SKM-1 (cell line): ENCODE results near the gene PIGA.
"Not testable (repeated sequence)": the region's sequence is repeated elsewhere in the genome, so short reads cannot be mapped to it uniquely, and the experiment has no call there.

Source experiments
- DNase-seq: peaks from one replicate; lab custom pipeline; 2025; ENCODE audit not compliant: unreplicated experiment; lab: John Stamatoyannopoulos, UW

PIGA gene

DNA sequence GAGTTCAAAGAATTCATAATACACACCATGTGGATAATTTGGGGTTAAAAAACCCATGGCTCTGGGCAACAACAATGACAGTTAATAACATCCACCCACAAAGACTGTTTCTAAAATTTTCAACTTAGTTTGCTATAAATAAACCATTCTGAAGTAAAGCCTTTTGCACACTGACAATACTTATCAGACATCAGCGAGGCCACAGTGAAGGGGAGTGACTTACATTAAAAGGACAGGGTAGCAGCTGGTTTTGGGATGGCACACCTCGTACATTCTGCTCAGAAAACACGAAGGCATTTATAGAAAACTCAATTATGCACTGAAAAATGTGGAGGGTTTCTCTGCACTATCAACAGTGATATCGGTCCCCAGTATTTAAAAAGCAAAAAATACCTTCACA lies 15.0 kb downstream of the PIGA start:
- DNase-seq: no peak

DNA sequence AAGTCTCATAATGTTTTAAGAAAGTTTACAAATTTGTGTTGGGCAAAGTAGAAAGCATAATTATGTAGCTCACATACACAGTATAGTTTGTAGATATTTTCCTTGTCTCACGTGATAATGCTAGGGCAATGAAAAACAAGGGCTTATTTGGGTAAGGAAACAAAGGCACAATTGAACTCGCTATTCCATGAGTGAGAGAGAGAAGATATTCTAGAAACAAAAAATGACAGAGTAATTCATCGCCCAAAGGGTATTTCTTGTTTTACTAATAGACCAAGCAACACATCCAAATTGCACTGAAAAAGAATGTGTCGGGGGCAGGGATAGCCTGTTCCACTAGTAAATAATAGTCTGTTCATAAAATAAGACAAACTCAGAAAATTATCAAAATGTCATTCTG lies 16.2 kb downstream of the PIGA start:
- no peak for DNase-seq

DNA sequence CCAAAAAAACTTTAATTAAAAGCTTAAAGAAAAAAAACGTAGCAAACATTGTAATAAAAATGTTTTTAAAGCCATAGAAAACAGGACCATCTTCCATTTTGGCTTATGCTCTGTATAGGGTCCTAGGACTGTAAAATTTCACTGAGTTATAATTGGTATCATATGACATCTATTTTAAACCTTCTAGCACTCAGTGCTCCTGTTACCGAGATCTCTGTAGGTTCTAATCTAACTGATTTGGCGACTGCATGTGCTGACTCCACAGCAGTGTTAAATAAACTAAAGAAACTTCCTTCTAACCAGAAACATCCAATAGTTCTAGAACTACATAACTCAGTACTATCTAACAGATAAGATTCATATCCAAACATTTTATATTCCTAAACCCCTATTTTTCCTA lies 19.8 kb downstream of the PIGA start, which contains the start of gene ASB11:
TSS of gene ASB11 (minus strand) at position 132 of the 400 bp plus-strand sequence. CDS start at position 97, 35 bp downstream.
- no peak for DNase-seq

DNA sequence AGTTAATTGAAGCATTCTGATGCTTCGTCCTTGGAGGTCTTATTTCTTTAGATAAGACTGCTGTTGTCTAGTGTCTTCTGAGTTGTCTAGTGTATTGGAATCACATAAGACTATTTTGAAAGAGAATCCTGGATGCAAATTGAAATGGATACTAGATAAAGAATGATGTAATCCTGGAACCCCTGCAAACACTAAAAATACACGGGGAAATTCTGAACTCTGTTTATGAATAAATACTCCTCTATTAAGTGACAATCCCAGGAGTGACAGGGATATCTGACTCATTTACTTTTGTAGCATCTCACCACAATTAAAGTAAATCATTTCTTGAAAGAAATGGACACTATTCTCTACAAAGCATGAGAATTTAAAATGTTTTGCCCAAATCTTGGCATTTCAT lies 20.9 kb downstream of the PIGA start:
- DNase-seq: no peak

DNA sequence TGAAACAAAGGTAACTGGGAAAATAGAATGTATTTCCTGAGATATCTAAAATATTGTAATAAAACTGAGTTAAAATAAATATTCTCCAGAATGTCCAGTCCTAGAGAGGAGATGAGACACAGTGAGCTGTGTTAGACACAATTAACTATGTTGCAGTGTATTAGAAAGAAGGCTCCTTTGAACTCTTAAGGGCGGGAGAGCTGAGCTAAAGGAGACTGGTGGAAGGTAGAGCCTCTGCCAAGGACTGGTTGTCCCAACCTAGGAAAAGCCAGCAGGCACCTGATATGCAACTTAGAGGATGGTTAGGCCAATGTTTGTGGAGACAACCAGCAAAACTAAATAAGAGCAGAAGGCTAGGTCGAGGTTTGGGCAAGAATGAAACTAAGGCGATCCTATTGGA lies 24.2 kb downstream of the PIGA start:
- no peak for DNase-seq

DNA sequence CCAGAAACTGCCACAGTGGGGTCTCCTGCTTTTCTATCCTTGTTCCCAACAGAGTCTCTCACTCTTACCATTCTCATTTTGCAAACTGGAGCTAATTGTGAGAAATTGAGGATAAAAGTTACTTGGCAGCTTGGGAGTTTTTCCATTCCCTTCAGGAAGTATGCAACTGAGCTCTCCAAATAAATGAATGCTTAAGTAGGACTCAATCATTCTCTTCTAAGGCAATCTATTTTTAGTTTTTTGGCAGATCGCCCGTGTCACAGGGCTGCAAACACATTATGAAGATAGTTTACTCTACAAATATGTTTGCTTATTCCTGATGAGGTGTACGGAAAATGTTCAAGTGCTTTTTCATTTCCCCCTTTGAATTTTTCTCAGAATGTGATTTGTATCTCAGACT lies 25.2 kb downstream of the PIGA start:
- no peak for DNase-seq

DNA sequence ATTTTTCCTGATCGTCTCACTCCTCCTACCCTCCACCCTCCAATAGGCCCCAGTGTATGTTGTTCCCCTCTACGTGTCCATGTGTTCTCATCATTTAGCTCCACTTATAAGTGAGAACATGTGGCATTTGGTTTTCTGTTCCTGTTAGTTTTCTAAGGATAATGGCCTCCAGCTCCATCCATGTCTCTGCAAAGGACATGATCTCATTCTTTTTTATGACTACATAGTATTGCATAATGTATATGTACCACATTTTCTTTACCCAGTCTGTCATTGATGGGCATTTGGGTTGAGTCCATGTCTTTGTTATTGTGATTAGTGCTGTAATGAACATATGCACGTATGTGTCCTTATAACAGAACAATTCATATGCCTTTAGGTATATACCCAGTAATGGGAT lies 29.4 kb downstream of the PIGA start:
- not testable (repeated sequence) for DNase-seq

DNA sequence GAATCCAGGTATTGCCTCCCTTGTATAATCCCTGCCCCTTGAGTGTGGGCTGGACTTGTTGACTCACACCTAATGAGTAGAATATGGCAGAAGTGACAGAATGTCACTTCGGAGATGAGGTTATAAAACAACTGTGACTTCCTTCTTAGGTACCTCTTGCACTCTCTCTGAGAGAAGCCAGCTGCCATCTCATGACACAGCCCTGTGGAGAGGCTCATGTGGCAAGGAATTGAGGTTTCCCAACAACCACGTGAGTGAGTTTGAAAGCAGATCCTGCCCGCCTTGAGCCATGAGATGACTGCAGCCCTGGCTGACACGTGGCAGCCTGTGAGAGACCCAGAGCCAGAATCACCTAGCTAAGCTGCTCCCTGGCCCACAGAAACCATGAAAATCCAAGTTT lies 33.4 kb downstream of the PIGA start:
- peak; percentile 22 for DNase-seq

DNA sequence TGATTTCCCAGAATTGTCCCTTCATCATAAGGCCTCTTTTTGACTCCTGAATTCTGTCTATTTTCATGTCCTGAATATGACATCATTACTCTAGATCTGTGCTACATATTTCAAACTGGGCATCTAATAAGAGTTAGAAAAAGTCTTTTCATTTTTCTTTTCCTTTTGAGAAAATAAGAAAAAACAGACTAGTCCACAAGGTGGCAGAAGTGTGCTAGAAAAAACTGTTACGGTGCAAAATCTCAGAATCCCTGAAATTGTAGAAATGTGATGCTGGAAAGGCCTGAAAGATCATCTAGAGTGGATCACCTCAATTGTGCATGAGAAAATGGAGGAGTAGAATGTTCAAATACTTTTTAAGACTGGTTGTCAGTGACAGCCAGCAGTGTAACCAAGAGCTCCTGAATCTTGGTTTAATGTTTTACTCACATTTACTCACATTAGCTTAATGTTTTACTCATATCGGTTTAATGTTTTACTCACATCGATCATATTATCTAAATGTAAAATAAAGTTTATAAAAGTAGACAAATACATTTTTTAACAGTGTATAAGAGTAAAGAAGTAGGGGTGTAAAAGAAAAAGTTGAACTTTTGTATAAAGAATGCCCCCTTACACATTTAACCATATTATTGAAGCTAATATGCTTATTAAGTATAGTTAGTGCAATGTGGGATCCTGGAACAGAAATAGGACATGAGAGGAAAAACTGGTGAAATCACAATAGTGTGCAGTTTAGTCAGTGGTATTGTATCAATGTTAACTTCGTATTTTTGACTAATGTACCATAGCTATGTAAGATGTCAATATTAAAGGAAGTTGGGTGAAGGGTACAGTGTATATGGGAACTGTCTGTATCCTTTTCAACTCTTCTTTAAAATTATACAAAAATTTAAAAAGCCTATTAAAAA lies 35.1 kb downstream of the PIGA start:
- peak; percentile 11 for DNase-seq

DNA sequence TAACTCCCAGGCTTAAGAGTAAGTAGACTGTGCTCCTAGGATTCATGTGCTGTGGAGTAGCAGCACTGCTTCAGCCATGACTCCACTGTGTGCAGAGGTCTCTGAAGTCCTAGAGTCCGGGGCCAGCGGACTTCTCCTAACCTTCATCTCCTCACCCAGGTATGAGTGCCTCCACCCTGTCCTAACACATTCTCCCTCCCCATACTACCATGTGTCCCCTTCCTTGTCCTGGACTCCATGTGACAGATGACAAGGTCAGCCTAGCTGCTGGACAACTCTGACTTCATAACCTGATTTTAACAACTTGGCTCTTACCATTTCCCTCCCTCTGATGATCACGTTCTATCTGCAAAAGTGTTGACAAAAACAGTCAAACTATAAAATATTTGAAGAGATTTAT lies 36.5 kb downstream of the PIGA start:
- DNase-seq: no peak

DNA sequence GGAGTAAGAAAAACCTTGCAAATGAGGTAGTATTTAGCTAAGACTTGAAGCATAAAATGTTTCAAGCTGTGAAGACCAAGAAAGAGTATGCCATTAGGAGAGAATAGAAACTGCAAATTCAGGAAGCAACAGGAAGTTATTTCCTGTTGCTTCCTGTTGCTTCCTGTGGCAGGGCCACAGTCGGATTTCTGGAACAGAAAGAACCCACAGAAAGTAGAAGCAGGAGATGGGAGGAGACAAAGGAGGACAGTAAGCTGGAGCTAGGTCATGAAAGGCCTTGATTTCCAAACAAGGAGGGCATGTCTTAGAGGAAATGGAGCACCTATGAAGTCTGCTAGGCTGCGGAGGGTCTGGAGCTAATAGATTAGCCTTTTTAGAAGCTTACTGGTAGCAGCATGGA lies 37.1 kb downstream of the PIGA start:
- no peak for DNase-seq

DNA sequence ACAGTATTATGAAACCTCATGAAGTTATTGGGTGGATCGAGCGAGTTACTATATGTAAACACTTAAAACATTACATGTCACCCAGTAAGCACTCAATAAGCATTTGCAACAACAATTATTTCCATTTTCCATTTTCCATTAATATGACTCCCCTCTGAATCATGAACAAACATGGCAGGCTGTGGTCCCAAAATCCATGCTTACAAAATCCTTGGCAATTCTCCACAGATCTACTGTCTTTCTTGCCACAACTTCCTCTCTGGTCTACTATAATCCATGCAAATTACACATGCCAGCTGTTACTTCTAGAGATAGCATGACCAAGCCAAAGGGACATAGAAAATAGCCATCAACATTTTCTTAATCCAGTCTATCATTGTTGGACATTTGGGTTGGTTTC lies 41.9 kb downstream of the PIGA start:
- no peak for DNase-seq

DNA sequence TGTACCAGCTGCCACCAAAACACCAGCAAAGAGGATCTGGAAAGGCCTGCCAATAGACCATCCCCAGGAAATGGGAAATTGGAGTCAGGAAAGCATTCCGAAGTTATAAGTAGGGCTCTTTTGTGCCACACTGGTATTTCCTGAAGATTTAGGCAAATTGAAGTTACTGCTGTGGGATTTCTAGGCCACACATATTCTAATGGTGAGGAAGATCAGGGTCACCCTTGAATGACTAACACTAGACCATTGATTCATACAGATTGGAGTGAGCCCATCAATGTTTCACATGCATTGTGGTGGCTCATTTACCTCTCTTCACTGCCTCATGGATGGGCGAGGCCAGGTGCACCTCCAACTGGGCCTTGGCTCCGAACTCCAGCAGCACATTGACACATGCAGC lies 42.5 kb downstream of the PIGA start:
- DNase-seq: no peak

DNA sequence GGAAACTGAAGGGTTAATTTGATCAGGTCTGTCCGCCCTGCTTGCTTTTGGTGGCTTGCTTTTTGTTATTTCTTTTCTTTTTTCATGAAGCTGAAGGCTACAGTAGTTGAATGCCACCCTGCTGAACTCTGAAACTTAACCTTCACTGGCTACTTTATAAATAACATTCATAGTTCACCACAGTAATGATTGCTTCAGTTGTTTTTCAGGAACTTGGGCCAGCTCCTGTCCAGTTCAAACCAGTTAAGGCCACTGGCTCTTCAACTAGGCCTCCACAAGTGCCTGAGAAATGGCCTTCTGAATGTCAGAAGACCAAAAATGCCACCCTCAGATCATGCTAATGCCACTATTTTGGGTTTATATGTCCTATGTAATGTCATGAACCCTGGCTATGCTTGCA lies 57.7 kb downstream of the PIGA start:
- no peak for DNase-seq

DNA sequence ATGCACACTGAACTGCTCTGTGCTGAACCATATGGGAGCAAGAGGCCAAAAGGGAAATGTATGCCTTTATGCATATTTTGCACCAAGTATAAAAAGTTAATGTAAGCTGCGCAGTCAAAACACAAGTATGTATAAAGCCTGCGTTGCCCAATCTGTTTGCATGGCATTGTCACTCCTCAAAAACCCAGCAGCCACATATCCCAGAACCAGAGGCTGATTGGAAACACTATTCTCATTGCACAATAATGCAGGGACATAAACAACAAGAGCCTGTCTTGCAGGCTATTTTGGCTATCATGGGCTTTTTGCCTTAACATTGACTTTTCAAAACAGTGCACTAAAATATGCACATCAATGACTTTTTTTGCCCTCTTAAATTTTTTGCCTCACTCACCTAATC lies 60.4 kb downstream of the PIGA start:
- no peak for DNase-seq

DNA sequence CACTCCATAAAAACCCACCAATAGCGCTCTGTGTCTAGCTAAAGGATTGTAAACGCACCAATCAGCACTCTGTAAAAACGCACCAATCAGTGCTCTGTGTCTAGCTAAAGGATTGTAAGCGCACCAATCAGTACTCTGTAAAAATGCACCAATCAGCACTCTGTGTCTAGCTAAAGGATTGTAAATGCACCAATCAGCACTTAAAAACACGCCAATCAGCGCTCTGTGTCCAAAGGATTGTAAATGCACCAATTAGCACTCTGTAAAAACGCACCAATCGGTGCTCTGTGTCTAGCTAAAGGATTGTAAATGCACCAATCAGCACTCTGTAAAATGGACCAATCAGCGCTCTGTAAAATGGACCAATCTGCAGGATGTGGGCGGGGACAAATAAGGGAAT lies 62.0 kb downstream of the PIGA start:
- not testable (repeated sequence) for DNase-seq

DNA sequence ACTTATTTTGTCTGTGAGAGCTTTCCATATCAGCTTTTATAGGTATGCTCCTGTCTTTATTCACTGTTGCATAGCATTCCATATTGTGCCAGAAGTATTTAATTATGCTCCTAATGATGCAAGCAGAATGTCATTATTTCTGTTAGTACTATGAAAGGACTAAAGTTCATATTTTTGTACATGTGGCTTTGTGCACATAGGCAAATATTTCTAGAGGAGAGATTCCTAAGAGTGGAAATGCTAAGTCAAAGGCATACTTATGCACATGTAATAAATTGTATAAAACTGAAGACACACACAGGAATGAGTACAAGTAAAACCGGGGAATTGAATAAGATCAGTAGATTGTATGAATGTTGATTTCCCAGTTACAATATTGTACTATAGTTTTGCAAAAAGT lies 63.6 kb downstream of the PIGA start:
- DNase-seq: no peak

DNA sequence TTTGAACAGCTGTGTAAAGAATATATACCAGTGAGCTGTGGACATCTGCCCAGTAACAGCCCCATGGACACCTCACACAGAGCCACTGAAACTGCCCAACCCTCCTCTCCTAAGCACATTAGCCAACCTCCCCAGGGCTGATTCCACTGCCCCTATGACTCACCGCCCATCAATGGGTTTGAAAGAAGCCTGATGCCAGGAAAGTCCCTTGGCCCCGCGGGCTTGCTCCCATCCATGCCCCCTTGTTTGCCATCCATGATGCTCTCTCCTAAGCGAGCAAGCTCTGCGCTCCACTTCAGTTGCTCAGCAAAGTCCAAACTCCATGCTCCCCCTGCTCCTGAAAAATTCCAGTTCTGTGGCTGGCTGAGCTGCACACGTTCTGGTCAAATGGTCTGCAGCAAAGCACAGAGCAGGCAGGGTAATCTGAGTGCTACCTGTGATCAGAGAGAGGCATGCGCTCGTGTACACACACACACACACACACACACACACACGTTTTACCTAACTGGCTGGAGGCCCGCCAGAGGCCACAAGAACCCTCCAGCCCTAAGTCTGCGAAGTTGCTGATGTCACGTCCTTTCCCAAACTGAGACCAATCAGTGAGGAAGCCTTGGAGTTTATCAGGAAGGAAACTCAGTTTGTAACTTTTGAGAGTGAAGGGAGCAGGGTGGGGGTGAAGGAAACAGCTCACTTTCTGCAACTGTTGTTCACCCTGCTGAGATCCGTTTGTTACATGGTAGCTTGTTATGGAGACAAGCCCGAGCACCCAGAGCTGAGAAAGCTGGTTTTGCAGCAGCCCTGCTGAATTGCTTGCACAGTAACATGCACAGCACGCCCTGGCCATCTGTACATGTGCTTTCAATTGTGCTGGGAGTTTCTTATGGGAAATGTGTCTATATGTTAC lies 65.5 kb downstream of the PIGA start, which contains the start of gene ASB9:
TSS of gene ASB9 (minus strand) at position 466 of the 904 bp plus-strand sequence. CDS start at position 257, 209 bp downstream.
- DNase-seq: no peak
